ENCODE data around the gene FBLN2.

The FBLN2 gene

DNA sequence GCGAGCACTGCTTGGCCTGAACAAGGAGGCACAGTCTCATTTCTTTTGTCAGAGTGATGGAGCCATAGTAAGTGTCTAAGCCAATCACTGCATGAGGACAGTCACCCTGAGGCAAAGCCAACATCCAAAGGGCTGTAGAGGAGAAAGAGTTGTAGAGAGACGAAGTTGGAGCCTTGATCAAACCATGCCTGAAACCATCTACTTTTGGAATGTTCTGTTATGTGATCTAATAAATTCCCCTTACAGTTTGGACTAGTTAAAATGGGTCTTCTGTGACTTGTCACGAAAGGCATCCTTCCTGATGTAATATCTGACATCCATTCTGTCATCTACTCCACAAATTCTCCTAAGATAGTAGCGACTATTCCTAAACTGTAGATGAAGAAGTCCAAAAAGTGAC, 128.3 kb downstream of the FBLN2 start:
- DNase-seq (no peak), ATAC-seq (ENCODE audit: insufficient read depth, low read depth) (no peak)
- Histone ChIP-seq H2AFZ (ENCODE audit: low read depth, low read length) (no peak overlapping the region), H3K27me3 (ENCODE audit: insufficient read depth, low read length, poor library complexity) (peaks cover 5% of the 10 kb centered on the region), H3K9me3 (ENCODE audit: insufficient read depth, low read length, severe bottlenecking) (no peaks in the 10 kb centered on the region), H3K4me3 (ENCODE audit: low read depth in 1 of 2, low read length in 2 of 2) (no peak overlapping the region), H3K27ac (ENCODE audit: low read length) (no peak overlapping the region), H3K4me1 (ENCODE audit: insufficient read depth, low read length) (no peaks in the 10 kb centered on the region), H3K36me3 (ENCODE audit: insufficient read depth, low read length) (no peaks in the 10 kb centered on the region), H3K9ac (ENCODE audit: low read depth, low read length) (no peak overlapping the region), H3K4me2 (ENCODE audit: insufficient read depth, low read length) (no peak overlapping the region), H4K20me1 (ENCODE audit: insufficient read depth, low read length) (no peaks in the 10 kb centered on the region), H3K79me2 (ENCODE audit: insufficient read depth, low read length) (no peaks in the 10 kb centered on the region)
- TF ChIP-seq EZH2 (IDR thresholded peaks at IDR 0.05; ENCODE audit: borderline replicate concordance, low read depth, low read length, severe bottlenecking) (no peak), CTCF (IDR thresholded peaks at IDR 0.05; ENCODE audit: borderline replicate concordance, extremely low read depth, low read length, poor library complexity, severe bottlenecking) (no peak)

DNA sequence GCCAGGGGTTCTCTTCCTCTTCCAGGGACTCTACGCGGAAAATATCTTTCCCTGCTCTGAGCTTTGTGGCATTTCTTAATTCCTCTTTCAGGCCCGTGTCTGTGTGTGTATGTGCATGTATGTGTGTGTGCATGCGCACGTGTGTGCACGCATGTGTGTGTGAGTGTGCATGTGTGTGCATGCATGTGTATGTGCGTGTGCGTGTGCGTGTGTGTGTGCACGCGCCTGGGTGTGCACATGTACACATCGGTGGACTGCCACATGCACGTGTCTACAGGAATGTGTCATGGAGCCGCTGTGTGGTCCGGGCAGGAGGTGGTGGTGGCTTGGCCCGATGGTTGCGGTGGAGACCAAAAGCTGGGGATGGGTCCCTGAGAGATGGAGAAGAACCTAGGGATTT, 133.0 kb downstream of the FBLN2 start:
- Histone ChIP-seq H4K20me1 (ENCODE audit: insufficient read depth, low read length) (no peaks in the 10 kb centered on the region), H3K4me2 (ENCODE audit: insufficient read depth, low read length) (no peak overlapping the region), H3K4me1 (ENCODE audit: insufficient read depth, low read length) (no peaks in the 10 kb centered on the region), H3K36me3 (ENCODE audit: insufficient read depth, low read length) (no peaks in the 10 kb centered on the region), H3K79me2 (ENCODE audit: insufficient read depth, low read length) (no peaks in the 10 kb centered on the region), H3K9ac (ENCODE audit: low read depth, low read length) (no peak overlapping the region), H3K4me3 (ENCODE audit: low read depth in 1 of 2, low read length in 2 of 2) (no peak overlapping the region), H2AFZ (ENCODE audit: low read depth, low read length) (no peak overlapping the region), H3K27ac (ENCODE audit: low read length) (no peak overlapping the region), H3K9me3 (ENCODE audit: insufficient read depth, low read length, severe bottlenecking) (no peaks in the 10 kb centered on the region), H3K27me3 (ENCODE audit: insufficient read depth, low read length, poor library complexity) (no peaks in the 10 kb centered on the region)
- ATAC-seq (ENCODE audit: insufficient read depth, low read depth) = no peak
- DNase-seq = no peak
- TF ChIP-seq EZH2 (IDR thresholded peaks at IDR 0.05; ENCODE audit: borderline replicate concordance, low read depth, low read length, severe bottlenecking) (no peak), CTCF (IDR thresholded peaks at IDR 0.05; ENCODE audit: borderline replicate concordance, extremely low read depth, low read length, poor library complexity, severe bottlenecking) (no peak)

GRCh38 chr3:13682331-13683013, 133.5 kb downstream of the FBLN2 start:
- Histone ChIP-seq H3K36me3 (ENCODE audit: insufficient read depth, low read length) (no peaks in the 10 kb centered on the region), H2AFZ (ENCODE audit: low read depth, low read length) (no peak overlapping the region), H3K27ac (ENCODE audit: low read length) (no peak overlapping the region), H3K4me1 (ENCODE audit: insufficient read depth, low read length) (no peaks in the 10 kb centered on the region), H3K4me3 (ENCODE audit: low read depth in 1 of 2, low read length in 2 of 2) (no peak overlapping the region), H3K9me3 (ENCODE audit: insufficient read depth, low read length, severe bottlenecking) (no peaks in the 10 kb centered on the region), H3K9ac (ENCODE audit: low read depth, low read length) (no peak overlapping the region), H3K27me3 (ENCODE audit: insufficient read depth, low read length, poor library complexity) (no peaks in the 10 kb centered on the region), H3K4me2 (ENCODE audit: insufficient read depth, low read length) (no peak overlapping the region), H3K79me2 (ENCODE audit: insufficient read depth, low read length) (no peaks in the 10 kb centered on the region), H4K20me1 (ENCODE audit: insufficient read depth, low read length) (no peaks in the 10 kb centered on the region)
- ATAC-seq (ENCODE audit: insufficient read depth, low read depth) (peak; percentile 3; the same call in 1 of the 3 replicates), DNase-seq (no peak)
- TF ChIP-seq EZH2 (IDR thresholded peaks at IDR 0.05; ENCODE audit: borderline replicate concordance, low read depth, low read length, severe bottlenecking) (no peak), CTCF (IDR thresholded peaks at IDR 0.05; ENCODE audit: borderline replicate concordance, extremely low read depth, low read length, poor library complexity, severe bottlenecking) (no peak)
